ENCODE data around the gene KCNT1. TPM values are rescaled to one million over a fixed set of nuclear protein-coding genes. Genes with fewer than 3 reads are reported as not detected.

The KCNT1 gene
- total RNA-seq, 1 experiment from 2014 or later, result 0.17 TPM

DNA sequence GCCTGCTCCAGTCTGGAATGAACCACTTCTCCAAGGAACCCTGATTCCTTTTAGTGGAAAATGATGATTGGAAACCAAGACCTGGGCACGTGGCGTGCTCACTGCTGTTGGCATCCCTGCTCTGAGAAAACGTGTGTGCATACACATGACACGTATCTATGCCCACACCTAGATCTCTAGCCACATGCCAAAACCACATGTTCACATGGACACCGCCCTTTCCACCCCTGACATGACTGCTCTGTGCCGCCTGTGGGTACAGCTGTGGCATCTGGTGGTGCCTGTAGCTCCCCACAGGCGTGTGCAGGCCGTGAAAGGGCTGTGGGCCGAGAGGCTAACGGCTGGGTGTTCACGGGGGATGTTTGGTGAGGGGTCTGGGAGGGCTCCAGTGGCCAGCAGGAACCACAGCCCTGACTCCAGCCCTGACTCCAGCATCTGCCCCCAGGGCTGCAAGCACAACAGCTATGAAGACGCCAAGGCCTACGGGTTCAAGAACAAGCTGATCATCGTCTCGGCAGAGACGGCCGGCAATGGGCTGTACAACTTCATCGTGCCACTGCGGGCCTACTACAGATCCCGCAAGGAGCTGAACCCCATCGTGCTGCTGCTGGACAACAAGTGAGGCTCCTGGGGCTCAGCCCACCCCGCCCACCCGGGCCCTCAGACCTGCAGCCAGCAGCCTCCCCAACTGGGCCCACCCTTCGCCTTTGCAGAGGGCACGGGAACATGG, 75.1 kb downstream of the KCNT1 start:
- Histone ChIP-seq H2AFZ (ENCODE audit: low read depth, low read length, poor library complexity, severe bottlenecking) (no peak overlapping the region), H3K27me3 (ENCODE audit: insufficient read depth, low read length) (no peaks in the 10 kb centered on the region), H3K4me2 (ENCODE audit: low read length) (no peak overlapping the region), H3K4me1 (ENCODE audit: control insufficient read depth in 1 of 2, insufficient read depth in 2 of 2, low read length in 2 of 2) (no peaks in the 10 kb centered on the region), H3K27ac (ENCODE audit: low read depth, low read length) (no peak overlapping the region), H4K20me1 (ENCODE audit: insufficient read depth) (no peaks in the 10 kb centered on the region), H3K4me3 (replicated peaks in 1 of 2; ENCODE audit: low read depth in 1 of 2, low read length in 2 of 2) (no peak overlapping the region), H3K9me2 (ENCODE audit: insufficient read depth) (no peaks in the 10 kb centered on the region), H3K9ac (ENCODE audit: low read length) (no peak overlapping the region), H3K79me2 (ENCODE audit: insufficient read depth, low read length) (no peaks in the 10 kb centered on the region), H3K36me3 (ENCODE audit: control insufficient read depth in 1 of 2, insufficient read depth in 2 of 2, low read length in 2 of 2) (no peaks in the 10 kb centered on the region), H3K9me3 (ENCODE audit: control insufficient read depth in 1 of 2, insufficient read depth in 1 of 2, low read depth in 1 of 2, low read length in 2 of 2) (no peaks in the 10 kb centered on the region)
- CTCF ChIA-PET, result no interaction called here
- no peak for TF ChIP-seq POLR2AphosphoS5 (IDR thresholded peaks at IDR 0.05; ENCODE audit: low read depth, low read length)
- TF ChIP-seq SIN3A (IDR thresholded peaks at IDR 0.05; ENCODE audit: low read depth), result no peak
- TF ChIP-seq ELF1 (IDR thresholded peaks at IDR 0.05; ENCODE audit: borderline replicate concordance, low read depth), result no peak
- TF ChIP-seq JUND (IDR thresholded peaks at IDR 0.05), result no peak
- TF ChIP-seq SP1 (IDR thresholded peaks at IDR 0.05; ENCODE audit: low read depth), result no peak
- no peak for TF ChIP-seq RAD21 (IDR thresholded peaks at IDR 0.05; ENCODE audit: low read depth)
- no peak for TF ChIP-seq FOSL1 (IDR thresholded peaks at IDR 0.05; ENCODE audit: low read depth)
- no peak for TF ChIP-seq CBX3 (IDR thresholded peaks at IDR 0.05; ENCODE audit: low read depth)
- no peak for TF ChIP-seq SRF (IDR thresholded peaks at IDR 0.05; ENCODE audit: low read depth)
- TF ChIP-seq YY1 (IDR thresholded peaks at IDR 0.05; ENCODE audit: extremely low read depth, insufficient replicate concordance, low read depth, low read length), result no peak
- TF ChIP-seq, protein P1, sequence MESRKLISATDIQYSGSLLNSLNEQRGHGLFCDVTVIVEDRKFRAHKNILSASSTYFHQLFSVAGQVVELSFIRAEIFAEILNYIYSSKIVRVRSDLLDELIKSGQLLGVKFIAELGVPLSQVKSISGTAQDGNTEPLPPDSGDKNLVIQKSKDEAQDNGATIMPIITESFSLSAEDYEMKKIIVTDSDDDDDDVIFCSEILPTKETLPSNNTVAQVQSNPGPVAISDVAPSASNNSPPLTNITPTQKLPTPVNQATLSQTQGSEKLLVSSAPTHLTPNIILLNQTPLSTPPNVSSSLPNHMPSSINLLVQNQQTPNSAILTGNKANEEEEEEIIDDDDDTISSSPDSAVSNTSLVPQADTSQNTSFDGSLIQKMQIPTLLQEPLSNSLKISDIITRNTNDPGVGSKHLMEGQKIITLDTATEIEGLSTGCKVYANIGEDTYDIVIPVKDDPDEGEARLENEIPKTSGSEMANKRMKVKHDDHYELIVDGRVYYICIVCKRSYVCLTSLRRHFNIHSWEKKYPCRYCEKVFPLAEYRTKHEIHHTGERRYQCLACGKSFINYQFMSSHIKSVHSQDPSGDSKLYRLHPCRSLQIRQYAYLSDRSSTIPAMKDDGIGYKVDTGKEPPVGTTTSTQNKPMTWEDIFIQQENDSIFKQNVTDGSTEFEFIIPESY (IDR thresholded peaks at IDR 0.05; ENCODE audit: extremely low read depth, insufficient replicate concordance, low read length), result no peak
- TF ChIP-seq EZH2phosphoT487 (IDR thresholded peaks at IDR 0.05; ENCODE audit: borderline replicate concordance), result no peak
- no peak for TF ChIP-seq ZFX (IDR thresholded peaks at IDR 0.05)
- TF ChIP-seq, protein P2, sequence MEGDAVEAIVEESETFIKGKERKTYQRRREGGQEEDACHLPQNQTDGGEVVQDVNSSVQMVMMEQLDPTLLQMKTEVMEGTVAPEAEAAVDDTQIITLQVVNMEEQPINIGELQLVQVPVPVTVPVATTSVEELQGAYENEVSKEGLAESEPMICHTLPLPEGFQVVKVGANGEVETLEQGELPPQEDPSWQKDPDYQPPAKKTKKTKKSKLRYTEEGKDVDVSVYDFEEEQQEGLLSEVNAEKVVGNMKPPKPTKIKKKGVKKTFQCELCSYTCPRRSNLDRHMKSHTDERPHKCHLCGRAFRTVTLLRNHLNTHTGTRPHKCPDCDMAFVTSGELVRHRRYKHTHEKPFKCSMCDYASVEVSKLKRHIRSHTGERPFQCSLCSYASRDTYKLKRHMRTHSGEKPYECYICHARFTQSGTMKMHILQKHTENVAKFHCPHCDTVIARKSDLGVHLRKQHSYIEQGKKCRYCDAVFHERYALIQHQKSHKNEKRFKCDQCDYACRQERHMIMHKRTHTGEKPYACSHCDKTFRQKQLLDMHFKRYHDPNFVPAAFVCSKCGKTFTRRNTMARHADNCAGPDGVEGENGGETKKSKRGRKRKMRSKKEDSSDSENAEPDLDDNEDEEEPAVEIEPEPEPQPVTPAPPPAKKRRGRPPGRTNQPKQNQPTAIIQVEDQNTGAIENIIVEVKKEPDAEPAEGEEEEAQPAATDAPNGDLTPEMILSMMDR (IDR thresholded peaks at IDR 0.05 in 2 of 3, conservative IDR thresholded peaks at IDR 0.05 in 1 of 3; ENCODE audit: borderline replicate concordance in 1 of 3, insufficient read depth in 1 of 3, low read depth in 2 of 3, low read length in 2 of 3), result no peak
- no peak for TF ChIP-seq CEBPB (IDR thresholded peaks at IDR 0.05; ENCODE audit: low read depth)
- TF ChIP-seq ZNF274 (IDR thresholded peaks at IDR 0.05; ENCODE audit: low read depth, low read length), result no peak
- TF ChIP-seq, protein P3, sequence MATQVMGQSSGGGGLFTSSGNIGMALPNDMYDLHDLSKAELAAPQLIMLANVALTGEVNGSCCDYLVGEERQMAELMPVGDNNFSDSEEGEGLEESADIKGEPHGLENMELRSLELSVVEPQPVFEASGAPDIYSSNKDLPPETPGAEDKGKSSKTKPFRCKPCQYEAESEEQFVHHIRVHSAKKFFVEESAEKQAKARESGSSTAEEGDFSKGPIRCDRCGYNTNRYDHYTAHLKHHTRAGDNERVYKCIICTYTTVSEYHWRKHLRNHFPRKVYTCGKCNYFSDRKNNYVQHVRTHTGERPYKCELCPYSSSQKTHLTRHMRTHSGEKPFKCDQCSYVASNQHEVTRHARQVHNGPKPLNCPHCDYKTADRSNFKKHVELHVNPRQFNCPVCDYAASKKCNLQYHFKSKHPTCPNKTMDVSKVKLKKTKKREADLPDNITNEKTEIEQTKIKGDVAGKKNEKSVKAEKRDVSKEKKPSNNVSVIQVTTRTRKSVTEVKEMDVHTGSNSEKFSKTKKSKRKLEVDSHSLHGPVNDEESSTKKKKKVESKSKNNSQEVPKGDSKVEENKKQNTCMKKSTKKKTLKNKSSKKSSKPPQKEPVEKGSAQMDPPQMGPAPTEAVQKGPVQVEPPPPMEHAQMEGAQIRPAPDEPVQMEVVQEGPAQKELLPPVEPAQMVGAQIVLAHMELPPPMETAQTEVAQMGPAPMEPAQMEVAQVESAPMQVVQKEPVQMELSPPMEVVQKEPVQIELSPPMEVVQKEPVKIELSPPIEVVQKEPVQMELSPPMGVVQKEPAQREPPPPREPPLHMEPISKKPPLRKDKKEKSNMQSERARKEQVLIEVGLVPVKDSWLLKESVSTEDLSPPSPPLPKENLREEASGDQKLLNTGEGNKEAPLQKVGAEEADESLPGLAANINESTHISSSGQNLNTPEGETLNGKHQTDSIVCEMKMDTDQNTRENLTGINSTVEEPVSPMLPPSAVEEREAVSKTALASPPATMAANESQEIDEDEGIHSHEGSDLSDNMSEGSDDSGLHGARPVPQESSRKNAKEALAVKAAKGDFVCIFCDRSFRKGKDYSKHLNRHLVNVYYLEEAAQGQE (IDR thresholded peaks at IDR 0.05; ENCODE audit: low read depth), result no peak
- intact Hi-C loops (cut with micrococcal nuclease), result no loop called here
- RAD21 ChIA-PET (ENCODE audit: low non-redundant PET in 1 of 2, low total read pairs in 2 of 2, uncharacterized antibody in 2 of 2, unreplicated experiment in 2 of 2), result no interaction called here
- no peak for ATAC-seq
- DNase-seq (ENCODE audit: low read depth, low spot score), result no peak
- BruUV-seq (replicated peaks), result no TSS peak
- POLR2A ChIA-PET, result no interaction called here

Measured in HCT116 (cell line).